Measurements from ENCODE around the gene PXDN.
A peak's percentile ranks its signal among the peaks of the same experiment; 100 is the strongest.

The PXDN gene

GRCh38 chr2:1606046-1606400 lies 138.3 kb downstream of the PXDN start:
- Mint-ChIP-seq H3K4me1 (peaks cover 37% of the 10 kb centered on the region), H3K4me3 (no peak overlapping the region), H3K27me3 (ENCODE audit: low read depth) (peaks cover 10% of the 10 kb centered on the region), H3K27ac (no peak overlapping the region), H3K36me3 (ENCODE audit: low read depth) (no peaks in the 10 kb centered on the region), H3K9me3 (no peaks in the 10 kb centered on the region)
- TF ChIP-seq CTCF (IDR thresholded peaks at IDR 0.05; ENCODE audit: unreplicated experiment in 3 of 3): no peak

DNA sequence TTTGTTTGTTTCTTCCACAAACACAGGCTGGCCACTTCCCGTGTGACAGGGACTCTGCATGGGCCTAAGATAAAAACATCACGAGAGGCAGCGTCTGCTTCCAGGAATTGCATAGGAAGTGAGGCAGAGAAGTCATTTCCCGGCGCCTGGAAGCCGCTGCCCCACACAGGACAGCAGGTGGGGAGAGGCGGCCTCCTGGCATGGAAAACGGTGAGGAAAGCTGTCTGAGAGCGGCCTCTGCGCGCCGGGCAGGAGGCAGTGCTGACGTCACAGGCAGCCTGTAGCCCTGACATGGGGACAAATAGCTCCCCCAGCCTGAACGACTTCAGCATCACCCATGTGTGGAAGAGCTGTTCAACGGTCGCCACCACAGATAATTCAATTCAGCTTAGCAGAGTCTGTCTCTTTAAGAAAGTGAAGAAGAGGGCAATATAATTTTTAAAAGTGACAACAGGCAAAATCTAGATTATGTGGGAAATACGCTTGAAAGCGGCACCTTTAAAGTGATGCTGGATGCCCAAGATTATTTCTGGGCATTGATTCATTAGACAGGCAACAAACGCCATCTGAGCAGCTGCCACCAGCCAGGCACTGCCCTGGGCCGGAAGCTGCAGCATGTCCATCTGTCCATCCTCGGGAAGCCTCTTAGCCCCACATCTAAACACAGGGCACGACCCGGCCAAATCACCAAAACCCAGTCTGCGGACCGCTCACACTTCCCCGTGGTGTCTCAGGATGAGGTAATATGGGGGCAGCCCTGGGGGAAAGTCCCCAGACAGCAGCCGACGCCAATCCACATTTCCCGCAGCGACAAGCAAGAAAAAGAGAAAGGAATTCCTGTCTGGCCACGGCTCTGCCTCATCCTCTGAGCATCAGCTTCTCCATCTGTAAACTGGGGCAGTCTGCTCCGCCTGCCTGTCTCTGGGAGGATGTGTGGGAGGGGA lies 138.9 kb downstream of the PXDN start:
- Mint-ChIP-seq H3K27me3 (ENCODE audit: low read depth) (peaks cover 10% of the 10 kb centered on the region), H3K9me3 (no peaks in the 10 kb centered on the region), H3K36me3 (ENCODE audit: low read depth) (no peaks in the 10 kb centered on the region), H3K4me1 (peaks cover 37% of the 10 kb centered on the region), H3K4me3 (no peak overlapping the region), H3K27ac (no peak overlapping the region)
- TF ChIP-seq CTCF (IDR thresholded peaks at IDR 0.05; ENCODE audit: unreplicated experiment in 3 of 3): no peak

GRCh38 chr2:1603521-1603920 lies 140.8 kb downstream of the PXDN start:
- H3K4me3 Mint-ChIP-seq: no peak overlapping the region
- no peak for TF ChIP-seq CTCF (IDR thresholded peaks at IDR 0.05; ENCODE audit: unreplicated experiment in 3 of 3)
- no peaks in the 10 kb centered on the region for H3K36me3 Mint-ChIP-seq (ENCODE audit: low read depth)
- H3K9me3 Mint-ChIP-seq: no peaks in the 10 kb centered on the region
- H3K4me1 Mint-ChIP-seq: peaks cover 25% of the 10 kb centered on the region
- no peak overlapping the region for H3K27ac Mint-ChIP-seq
- H3K27me3 Mint-ChIP-seq (ENCODE audit: low read depth): peaks cover 10% of the 10 kb centered on the region

GRCh38 chr2:1603059-1603458 lies 141.3 kb downstream of the PXDN start:
- Mint-ChIP-seq H3K9me3 (no peaks in the 10 kb centered on the region), H3K36me3 (ENCODE audit: low read depth) (no peaks in the 10 kb centered on the region), H3K4me3 (no peak overlapping the region), H3K4me1 (peaks cover 22% of the 10 kb centered on the region), H3K27me3 (ENCODE audit: low read depth) (peaks cover 10% of the 10 kb centered on the region), H3K27ac (no peak overlapping the region)
- TF ChIP-seq CTCF (IDR thresholded peaks at IDR 0.05; ENCODE audit: unreplicated experiment in 3 of 3): no peak

DNA sequence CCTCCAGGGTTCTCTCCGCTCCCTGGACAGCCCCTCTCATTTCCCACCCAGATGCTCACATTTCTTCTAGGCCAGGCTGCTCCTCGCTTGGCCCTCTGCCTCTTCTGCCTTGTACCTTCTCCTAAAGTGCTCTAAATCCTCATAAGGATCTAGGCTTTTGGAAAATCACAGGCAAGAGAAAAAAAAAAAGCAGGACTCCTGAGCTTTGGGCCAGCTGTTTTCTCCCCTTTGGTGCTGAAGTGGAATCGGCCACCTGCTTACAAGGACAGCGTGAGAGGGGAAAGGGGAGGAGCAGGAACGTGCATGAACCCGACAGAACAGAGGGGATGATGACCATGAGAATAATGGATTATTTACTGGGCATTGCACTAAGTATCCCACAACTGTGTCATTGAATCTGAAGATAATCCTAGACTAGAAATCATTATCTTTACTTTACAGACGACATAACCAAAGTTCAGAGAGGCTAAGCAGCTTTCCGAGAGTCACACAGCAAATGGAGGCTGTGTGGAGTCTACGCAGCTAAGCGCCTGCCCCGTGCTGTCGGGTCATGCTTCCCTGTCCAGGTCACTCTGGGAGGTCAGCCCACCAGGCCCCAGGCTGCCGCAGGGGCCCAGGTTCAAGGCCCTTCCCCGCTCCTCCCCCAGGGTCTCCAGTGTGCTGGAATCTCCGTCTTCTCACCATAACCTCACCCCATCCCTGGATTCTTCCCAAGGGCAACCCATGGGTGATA lies 141.9 kb downstream of the PXDN start:
- Mint-ChIP-seq H3K4me3 (no peak overlapping the region), H3K27ac (peak overlapping the region; percentile 8 to 27 (median 15))
- no peak for TF ChIP-seq CTCF (IDR thresholded peaks at IDR 0.05; ENCODE audit: unreplicated experiment in 3 of 3)

More for the DNA sequence above, 141.9 kb downstream of the PXDN start:
- no peaks in the 10 kb centered on the region for H3K36me3 Mint-ChIP-seq (ENCODE audit: low read depth)
- peaks cover 10% of the 10 kb centered on the region for H3K27me3 Mint-ChIP-seq (ENCODE audit: low read depth)
- H3K4me1 Mint-ChIP-seq: peaks cover 22% of the 10 kb centered on the region
- H3K9me3 Mint-ChIP-seq: no peaks in the 10 kb centered on the region

Measured in nephron (organoid).